Right lobe of liver (tissue), 6 donors: ENCODE results near the gene CCNH. TPM values are rescaled to one million over a fixed set of nuclear protein-coding genes. Genes with fewer than 3 reads are reported as not detected.

Experiments
- ATAC-seq, 4 donors: fragments of 200-7000 bp; cut with Tn5 transposase; one replicate each; pipeline ENCODE4 v1.9.1; 2020; ENCODE audit warnings: mild to moderate bottlenecking in 4 of 4, moderate library complexity in 4 of 4
- DNase-seq, 3 donors: peaks; one replicate each; pipeline ENCODE4 v3.0.0-alpha.2; 2020
- H3K27ac ChIP-seq, 3 donors: fragments of 200-600 bp; one replicate each; pipeline ENCODE4 v1.8.0; 2022
- H3K27me3 ChIP-seq, 2 donors: fragments of 200-600 bp; one replicate each; pipeline ENCODE4 v1.8.0; 2022
- H3K36me3 ChIP-seq, 4 donors: fragments of 200-600 bp; sonication (generic) in 1 of 4; one replicate each; pipeline versions ENCODE4 v1.5.1 to v1.8.0; 2017 to 2022; ENCODE audit warnings: control low read depth in 1 of 4
- H3K4me1 ChIP-seq, 4 donors: fragments of 200-600 bp; sonication (generic) in 1 of 4; one replicate each; pipeline versions ENCODE4 v1.5.1 to v1.8.0; 2017 to 2022; ENCODE audit warnings: control low read depth in 1 of 4
- H3K4me3 ChIP-seq, 3 donors: fragments of 200-600 bp; one replicate each; pipeline ENCODE4 v1.8.0; 2022
- H3K9me3 ChIP-seq, 4 donors: fragments of 200-600 bp; sonication (generic) in 1 of 4; one replicate each; pipeline versions ENCODE4 v1.5.1 to v1.8.0; 2017 to 2022; ENCODE audit warnings: control low read depth in 1 of 4
- POLR2A ChIP-seq: fragments of 450-650 bp; IDR thresholded peaks from one replicate; pipeline ENCODE4 v1.6.1; 2017; ENCODE audit warnings: antibody characterized with exemption, mild to moderate bottlenecking
- WGBS: methylation state at CpG from one replicate; pipeline ENCODE4 v1.1.6; 2018; ENCODE audit warnings: low coverage, low lambda C conversion rate; ENCODE audit not compliant: insufficient coverage; ENCODE audit errors: missing lambda C conversion rate; 5-methylcytosine and 5-hydroxymethylcytosine counted together
- intact Hi-C, 2 donors: fragments of 100-400 bp; cut with DNase I; formaldehyde crosslinking; loops; one replicate each; pipeline versions ENCODE4 v1.11.2 to v1.14.1; 2022
- total RNA-seq, 6 experiments: library from RNA; depleted of rRNA in 2 of 6; stranded (reverse); fragments of >200 nt in 2 of 6; fragmentation: NEBNext Ultra II Directional in 3 of 6; extraction: Animal tissue kit (Norgen Biotek cat#: 25700) in 3 of 6; gene quantifications; one replicate each; pipeline versions ENCODE4 v1.1.0 to v1.2.4, GENCODE V29; 2016 to 2023
- TF ChIP-seq, protein P1 (sequence below), 4 donors: fragments of 200-600 bp in 3 of 4; fragments of 450-650 bp in 1 of 4; IDR thresholded peaks; one replicate each; pipeline versions ENCODE4 v1.5.1 to v1.8.0; 2016 to 2022; ENCODE audit warnings: antibody characterized with exemption in 4 of 4, mild to moderate bottlenecking in 2 of 4
- donor health status: DM: no; HTN: yes; CAD: no.
- donor health status: DM: no; HTN: no; CAD: no.
- donor health status: DM: no; HTN: no; CAD: no.
- donor health status: DM: no; HTN: yes; CAD: no.
- donor health status: DM: no; HTN: yes; CAD: no.

The CCNH gene
- total RNA-seq, 6 experiments from 2014 or later: 18.0 to 65.0 (median 19.3) TPM

GRCh38 chr5:87398981-87399614 is 13.6 kb downstream of the CCNH start:
- 30% methylated on average over 5 of the region's 5 CpGs for WGBS
- Histone ChIP-seq H3K4me3 (no peak overlapping the region), H3K36me3 (peaks cover 0 to 47% (median 9%) of the 10 kb centered on the region in 4 donors), H3K27ac (no peak overlapping the region), H3K4me1 (peaks cover 0 to 30% (median 8%) of the 10 kb centered on the region in 4 donors), H3K27me3 (no peaks in the 10 kb centered on the region), H3K9me3 (no peaks in the 10 kb centered on the region)
- intact Hi-C loops: loop anchor here in 1 of 2 donors (10.0 kb wide), 1 partner anchor 124 kb away; no protein-coding TSS in a partner anchor
- no peak for TF ChIP-seq POLR2A
- TF ChIP-seq, protein P1, sequence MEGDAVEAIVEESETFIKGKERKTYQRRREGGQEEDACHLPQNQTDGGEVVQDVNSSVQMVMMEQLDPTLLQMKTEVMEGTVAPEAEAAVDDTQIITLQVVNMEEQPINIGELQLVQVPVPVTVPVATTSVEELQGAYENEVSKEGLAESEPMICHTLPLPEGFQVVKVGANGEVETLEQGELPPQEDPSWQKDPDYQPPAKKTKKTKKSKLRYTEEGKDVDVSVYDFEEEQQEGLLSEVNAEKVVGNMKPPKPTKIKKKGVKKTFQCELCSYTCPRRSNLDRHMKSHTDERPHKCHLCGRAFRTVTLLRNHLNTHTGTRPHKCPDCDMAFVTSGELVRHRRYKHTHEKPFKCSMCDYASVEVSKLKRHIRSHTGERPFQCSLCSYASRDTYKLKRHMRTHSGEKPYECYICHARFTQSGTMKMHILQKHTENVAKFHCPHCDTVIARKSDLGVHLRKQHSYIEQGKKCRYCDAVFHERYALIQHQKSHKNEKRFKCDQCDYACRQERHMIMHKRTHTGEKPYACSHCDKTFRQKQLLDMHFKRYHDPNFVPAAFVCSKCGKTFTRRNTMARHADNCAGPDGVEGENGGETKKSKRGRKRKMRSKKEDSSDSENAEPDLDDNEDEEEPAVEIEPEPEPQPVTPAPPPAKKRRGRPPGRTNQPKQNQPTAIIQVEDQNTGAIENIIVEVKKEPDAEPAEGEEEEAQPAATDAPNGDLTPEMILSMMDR (IDR thresholded peaks at IDR 0.05): no peak
- ATAC-seq (peak in 1 of 4 donors; percentile 12), DNase-seq (no peak)

- H3K27ac ChIP-seq: no peak overlapping the region
- H3K9me3 ChIP-seq: no peaks in the 10 kb centered on the region
- TF ChIP-seq POLR2A: no peak
- TF ChIP-seq, protein P1 (IDR thresholded peaks at IDR 0.05): no peak
- H3K4me1 ChIP-seq: peaks cover 0 to 53% (median 11%) of the 10 kb centered on the region in 4 donors
- 64% methylated on average over 3 of the region's 3 CpGs for WGBS
- ATAC-seq: peak; percentile 67 to 82 (median 75)
- intact Hi-C loops: loop anchor here in 1 of 2 donors (10.0 kb wide), 1 partner anchor 120 kb away; no protein-coding TSS in a partner anchor
- no peaks in the 10 kb centered on the region for H3K27me3 ChIP-seq
- DNase-seq: no peak
- H3K36me3 ChIP-seq: peaks cover 0 to 32% (median 10%) of the 10 kb centered on the region in 4 donors
- no peak overlapping the region for H3K4me3 ChIP-seq
These were observed 18.1 kb downstream of the CCNH start for GRCh38 chr5:87394411-87395165.

DNA sequence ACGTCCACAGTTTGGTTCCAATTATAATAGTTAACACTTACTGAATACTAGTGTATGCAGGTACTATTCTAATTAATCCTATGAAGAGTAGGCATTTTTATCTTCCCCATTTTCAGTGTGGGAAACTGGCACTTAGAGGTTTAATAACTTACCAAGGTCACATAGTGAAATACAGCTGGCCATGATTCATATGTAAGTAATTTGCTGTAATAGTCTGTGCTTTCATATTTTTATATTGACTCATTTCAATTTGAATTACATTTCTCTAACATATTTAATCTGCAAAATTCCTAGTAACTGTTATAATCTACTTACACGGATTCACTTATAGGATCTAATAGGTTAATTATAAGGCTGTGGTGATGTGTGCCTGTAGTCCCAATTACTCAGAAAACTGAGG is 19.4 kb downstream of the CCNH start:
- Histone ChIP-seq H3K27ac (no peak overlapping the region), H3K4me1 (peaks cover 0 to 53% (median 7%) of the 10 kb centered on the region in 4 donors), H3K27me3 (no peaks in the 10 kb centered on the region), H3K9me3 (no peaks in the 10 kb centered on the region), H3K36me3 (peaks cover 0 to 31% (median 10%) of the 10 kb centered on the region in 4 donors), H3K4me3 (no peak overlapping the region)
- TF ChIP-seq, protein P1 (IDR thresholded peaks at IDR 0.05): no peak
- no peak for TF ChIP-seq POLR2A
- no peak for ATAC-seq
- 57% methylated on average over 2 of the region's 2 CpGs for WGBS
- DNase-seq: no peak
- intact Hi-C loops: loop anchor here in 1 of 2 donors (10.0 kb wide), 1 partner anchor 119 kb away; no protein-coding TSS in a partner anchor

DNA sequence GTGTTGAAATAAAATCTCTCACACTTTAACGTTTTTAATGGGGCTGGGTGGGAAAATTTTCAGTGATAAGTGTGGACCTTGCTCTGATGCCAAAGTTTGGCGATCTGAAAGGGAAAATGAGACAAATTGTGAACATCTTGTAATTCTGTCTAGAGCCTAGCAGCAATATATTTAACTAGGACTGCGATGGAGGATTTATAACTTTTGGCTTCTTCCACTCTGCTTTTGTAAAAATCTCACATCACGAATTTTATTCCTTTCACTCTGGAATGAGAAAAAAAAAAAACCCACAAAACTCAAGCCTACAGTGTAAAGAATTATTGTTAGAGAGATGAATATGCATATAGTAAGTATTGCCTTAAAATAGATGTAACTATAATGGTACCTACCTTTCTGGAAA is 19.9 kb downstream of the CCNH start:
- H3K27ac ChIP-seq: no peak overlapping the region
- TF ChIP-seq, protein P1 (IDR thresholded peaks at IDR 0.05): no peak
- TF ChIP-seq POLR2A: no peak
- intact Hi-C loops: loop anchor here in 1 of 2 donors (10.0 kb wide), 1 partner anchor 118 kb away; no protein-coding TSS in a partner anchor

More for the DNA sequence above, 19.9 kb downstream of the CCNH start:
- Histone ChIP-seq H3K36me3 (peaks cover 0 to 31% (median 12%) of the 10 kb centered on the region in 4 donors), H3K4me3 (no peak overlapping the region), H3K9me3 (no peaks in the 10 kb centered on the region), H3K4me1 (peaks cover 0 to 49% (median 6%) of the 10 kb centered on the region in 4 donors), H3K27me3 (no peaks in the 10 kb centered on the region)
- 56% methylated on average over 4 of the region's 4 CpGs for WGBS
- no peak for DNase-seq
- no peak for ATAC-seq
